NT2/D1 (cell line): ENCODE results near the gene FAM151A.
A peak's percentile ranks its signal among the peaks of the same experiment; 100 is the strongest.

Experiments used
- DNase-seq: peaks from one replicate; pipeline ENCODE4 v3.0.0-alpha.2; 2011; ENCODE audit warnings: low read depth, low spot score
- H3K27me3 ChIP-seq: 2 replicates; pipeline ENCODE4 v1.6.0; 2011; ENCODE audit warnings: mild to moderate bottlenecking; ENCODE audit not compliant: insufficient read length, insufficient read depth
- H3K36me3 ChIP-seq: 2 replicates; pipeline ENCODE4 v1.6.1; 2011; ENCODE audit warnings: mild to moderate bottlenecking, low read length, mixed read lengths; ENCODE audit not compliant: insufficient read depth, insufficient read length
- H3K4me1 ChIP-seq: 2 replicates; pipeline ENCODE4 v1.5.1; 2011; ENCODE audit not compliant: insufficient read depth, insufficient read length
- H3K4me3 ChIP-seq: 2 replicates; pipeline ENCODE4 v1.5.1; 2011; ENCODE audit warnings: low read depth; ENCODE audit not compliant: insufficient read length
- H3K9ac ChIP-seq: 2 replicates; pipeline ENCODE4 v1.6.0; 2011; ENCODE audit warnings: low read depth; ENCODE audit not compliant: insufficient read length
- H3K9me3 ChIP-seq: 2 replicates; pipeline ENCODE4 v1.5.1; 2011; ENCODE audit warnings: mild to moderate bottlenecking, low read length; ENCODE audit not compliant: insufficient read depth
- SUZ12 ChIP-seq: IDR thresholded peaks from 2 replicates; pipeline ENCODE4 v1.6.1; 2011; ENCODE audit not compliant: insufficient read length, insufficient read depth; ENCODE audit errors: extremely low read depth
- YY1 ChIP-seq: IDR thresholded peaks from 2 replicates; pipeline ENCODE4 v1.6.1; 2011; ENCODE audit not compliant: insufficient read length, insufficient read depth
- ZNF274 ChIP-seq: IDR thresholded peaks from 2 replicates; pipeline ENCODE4 v1.6.1; 2011; ENCODE audit warnings: mild to moderate bottlenecking, low read depth, low read length

Gene FAM151A

GRCh38 chr1:54623216-54624007 is at the start of gene FAM151A:
Gene FAM151A (minus strand): TSS chr1:54623525. CDS start chr1:54623395, 130 bp downstream.
- DNase-seq = no peak
- Histone ChIP-seq H3K4me1 (peaks cover 14% of the 10 kb centered on the region), H3K9ac (no peak within 1 kb of the TSS), H3K27me3 (no peaks in the 10 kb centered on the region), H3K9me3 (no peaks in the 10 kb centered on the region), H3K4me3 (no peak within 1 kb of the TSS), H3K36me3 (no peaks in the 10 kb centered on the region)
- TF ChIP-seq SUZ12 (no peak), YY1 (no peak), ZNF274 (no peak)

- TF ChIP-seq SUZ12 = no peak
- no peak for TF ChIP-seq YY1
- no peak for TF ChIP-seq ZNF274
- DNase-seq = peak; percentile 62
- Histone ChIP-seq H3K9me3 (no peaks in the 10 kb centered on the region), H3K9ac (no peak overlapping the region), H3K4me3 (no peak overlapping the region), H3K4me1 (peaks cover 9% of the 10 kb centered on the region), H3K27me3 (no peaks in the 10 kb centered on the region), H3K36me3 (no peaks in the 10 kb centered on the region)
Measured at GRCh38 chr1:54671985-54672608, 48.8 kb upstream of the FAM151A start.

GRCh38 chr1:54668567-54668966 is 45.2 kb upstream of the FAM151A start:
- Histone ChIP-seq H3K9ac (no peak overlapping the region), H3K4me1 (peaks cover 9% of the 10 kb centered on the region), H3K36me3 (no peaks in the 10 kb centered on the region), H3K27me3 (no peaks in the 10 kb centered on the region), H3K4me3 (no peak overlapping the region), H3K9me3 (peaks cover 3% of the 10 kb centered on the region; the same call in 1 of the 2 replicates)
- TF ChIP-seq YY1 (no peak), SUZ12 (no peak), ZNF274 (no peak)
- DNase-seq = no peak

GRCh38 chr1:54667797-54668196 is 44.5 kb upstream of the FAM151A start:
- Histone ChIP-seq H3K4me3 (no peak overlapping the region), H3K9me3 (peaks cover 3% of the 10 kb centered on the region; the same call in 1 of the 2 replicates), H3K36me3 (no peaks in the 10 kb centered on the region), H3K4me1 (peaks cover 9% of the 10 kb centered on the region), H3K9ac (no peak overlapping the region), H3K27me3 (no peaks in the 10 kb centered on the region)
- TF ChIP-seq SUZ12 (no peak), ZNF274 (no peak), YY1 (no peak)
- no peak for DNase-seq

GRCh38 chr1:54666333-54666732 is 43.0 kb upstream of the FAM151A start:
- Histone ChIP-seq H3K4me1 (peaks cover 4% of the 10 kb centered on the region), H3K4me3 (no peak overlapping the region), H3K9ac (no peak overlapping the region), H3K36me3 (no peaks in the 10 kb centered on the region), H3K9me3 (peaks cover 3% of the 10 kb centered on the region; the same call in 1 of the 2 replicates), H3K27me3 (no peaks in the 10 kb centered on the region)
- TF ChIP-seq ZNF274 (no peak), SUZ12 (no peak), YY1 (no peak)
- DNase-seq = no peak

GRCh38 chr1:54665852-54666251 is 42.5 kb upstream of the FAM151A start:
- Histone ChIP-seq H3K9ac (no peak overlapping the region), H3K27me3 (no peaks in the 10 kb centered on the region), H3K4me3 (no peak overlapping the region), H3K4me1 (peaks cover 3% of the 10 kb centered on the region), H3K9me3 (peaks cover 3% of the 10 kb centered on the region; the same call in 1 of the 2 replicates), H3K36me3 (no peaks in the 10 kb centered on the region)
- TF ChIP-seq ZNF274 = no peak
- no peak for TF ChIP-seq SUZ12
- no peak for DNase-seq

GRCh38 chr1:54664364-54664763 is 41.0 kb upstream of the FAM151A start:
- Histone ChIP-seq H3K4me1 (no peaks in the 10 kb centered on the region), H3K9me3 (peaks cover 3% of the 10 kb centered on the region; the same call in 1 of the 2 replicates), H3K9ac (no peak overlapping the region), H3K36me3 (no peaks in the 10 kb centered on the region), H3K27me3 (no peaks in the 10 kb centered on the region), H3K4me3 (no peak overlapping the region)
- no peak for TF ChIP-seq SUZ12
- TF ChIP-seq YY1 = no peak
- no peak for TF ChIP-seq ZNF274
- DNase-seq = no peak
